ENCODE measurements around the gene AIFM3.

AIFM3 gene

DNA sequence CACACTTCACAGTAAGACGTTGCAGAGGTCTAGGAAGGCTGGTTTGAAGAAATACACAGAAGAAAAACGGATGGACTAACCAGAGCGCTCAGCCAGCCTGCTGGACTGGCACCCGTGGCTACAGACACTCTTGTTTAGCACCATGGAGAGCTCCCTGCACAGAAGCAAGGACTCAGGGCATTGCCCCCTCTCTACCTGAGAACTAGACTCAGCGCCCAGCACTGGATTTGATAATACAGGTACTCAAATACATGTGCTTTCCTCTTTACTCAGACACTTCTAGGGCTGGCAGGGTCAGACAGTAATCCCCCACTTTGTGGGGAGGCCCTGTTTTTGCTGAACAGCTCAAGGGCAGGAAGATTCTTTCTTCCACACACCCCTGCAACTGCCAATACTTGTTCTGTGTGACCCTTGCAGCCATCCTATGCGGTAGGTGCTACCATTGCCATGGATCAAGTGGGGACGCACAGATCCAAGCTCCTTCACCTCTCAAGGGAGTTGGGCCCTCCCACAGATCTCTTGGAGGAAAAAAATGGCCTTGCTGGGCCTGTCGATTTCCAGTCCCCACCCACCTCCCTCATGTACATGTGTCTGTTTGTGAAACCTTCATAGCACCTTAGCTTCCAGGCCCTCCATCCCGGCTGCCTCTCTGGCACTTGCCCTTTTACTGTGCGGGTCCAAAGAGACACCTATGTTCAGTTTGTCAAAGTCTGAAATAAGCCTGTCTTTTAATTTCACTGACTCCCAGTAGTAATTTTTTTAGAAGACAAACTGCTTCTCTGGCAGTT lies 42.8 kb downstream of the AIFM3 start:
- no peak for DNase-seq

DNA sequence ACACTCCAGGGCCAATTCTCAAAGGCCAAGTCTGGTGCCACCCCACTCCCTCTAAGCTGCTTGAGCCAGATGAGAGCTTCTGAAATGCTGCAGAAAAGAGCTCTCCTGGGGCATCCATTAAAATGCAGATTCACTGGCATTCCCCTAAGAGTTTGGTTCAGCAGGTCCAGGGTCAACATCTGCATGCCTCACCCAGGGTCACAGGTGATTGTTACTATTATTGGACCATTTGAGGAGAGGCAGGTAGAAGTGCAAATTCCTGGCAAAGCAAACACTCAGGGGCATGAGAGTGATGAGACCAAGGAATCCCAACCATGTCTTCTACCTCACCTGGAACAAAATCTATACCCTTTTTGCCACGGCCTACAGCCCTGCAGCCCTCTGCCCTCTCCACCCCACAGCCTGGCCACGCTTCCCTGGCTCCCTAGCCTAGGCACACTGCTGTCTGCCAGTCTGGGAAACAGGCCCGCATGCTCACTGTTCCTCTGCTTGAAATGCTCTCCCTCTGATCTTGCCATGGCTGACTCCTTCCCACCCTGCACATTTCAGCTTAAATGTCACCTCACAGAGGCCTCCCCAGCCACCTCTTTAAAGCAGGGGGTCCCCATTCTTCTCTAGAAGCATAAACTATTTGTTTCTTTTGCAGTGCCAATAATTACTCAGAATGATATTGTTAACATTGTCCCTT lies 43.5 kb downstream of the AIFM3 start:
- DNase-seq, result no peak

DNA sequence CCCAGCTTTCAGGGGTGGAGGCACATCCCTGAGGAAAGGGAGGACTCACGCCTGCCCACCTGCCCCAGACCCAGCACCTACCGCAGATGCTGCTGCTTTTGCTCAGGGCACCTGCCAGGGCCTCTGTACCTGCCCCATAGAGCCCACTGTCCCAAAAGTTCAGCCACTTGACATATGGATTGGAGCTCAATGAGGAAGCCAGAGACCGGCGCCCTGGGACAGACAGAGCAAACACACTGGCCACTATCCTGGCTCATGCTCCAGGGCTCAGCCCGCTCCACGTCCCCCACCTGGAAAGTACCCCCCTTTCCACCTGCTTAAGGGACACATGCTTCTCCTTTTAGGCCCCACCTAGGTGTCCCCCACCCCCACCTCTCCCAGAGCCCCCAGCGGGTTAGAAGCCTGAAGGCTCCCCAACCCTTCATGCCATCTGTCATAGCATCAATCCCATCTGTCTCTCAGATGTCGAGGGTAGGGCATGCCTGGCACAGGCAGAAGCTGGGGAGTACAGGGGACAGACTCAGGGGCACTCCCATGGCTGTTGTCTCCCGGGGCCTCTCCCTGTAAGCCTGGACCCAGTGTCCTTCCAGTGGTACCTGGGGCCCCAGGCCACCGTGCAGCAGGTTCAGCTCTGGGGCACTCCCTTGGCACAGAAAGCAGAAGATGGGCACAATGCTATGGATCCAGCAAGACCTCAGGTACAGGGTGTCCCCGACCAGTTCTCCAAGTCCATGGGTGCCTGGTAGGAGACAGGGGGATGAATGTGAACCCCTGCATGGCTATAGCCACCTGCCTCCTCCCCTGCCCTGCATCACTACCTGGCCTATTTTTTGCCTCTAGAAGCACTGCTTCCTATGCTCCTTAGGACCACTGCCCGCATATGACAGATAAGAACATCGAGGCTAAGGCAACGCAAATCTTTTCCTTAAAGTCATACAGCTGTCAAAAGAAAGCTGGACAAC lies 45.7 kb downstream of the AIFM3 start:
- no peak for DNase-seq

DNA sequence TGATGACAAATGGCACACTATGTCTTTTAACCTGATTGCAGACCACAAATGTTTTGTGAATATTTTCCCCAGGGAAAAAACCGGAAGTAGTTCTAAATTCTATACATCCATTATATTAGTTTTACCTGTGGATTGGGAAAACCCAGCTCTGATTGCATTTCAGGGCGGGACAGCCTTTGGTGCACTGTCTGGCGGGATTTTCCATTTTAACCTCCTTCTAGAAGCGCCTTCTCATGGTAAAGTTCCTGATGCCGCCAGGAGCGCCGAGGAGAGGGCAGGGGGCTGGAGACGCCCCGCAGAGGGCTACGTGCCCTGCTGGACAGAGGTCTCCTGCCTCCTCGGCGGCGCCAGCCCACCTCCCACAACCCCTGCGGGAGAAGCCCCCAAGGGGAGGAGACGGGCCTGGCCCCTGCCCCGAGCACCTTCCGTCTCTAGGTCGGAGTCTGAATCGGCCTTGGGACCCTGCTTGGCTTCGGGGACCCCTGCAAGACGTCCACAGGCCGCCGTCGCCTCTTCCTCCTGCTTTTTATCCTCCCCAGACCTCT lies 46.7 kb downstream of the AIFM3 start:
- no peak for DNase-seq

DNA sequence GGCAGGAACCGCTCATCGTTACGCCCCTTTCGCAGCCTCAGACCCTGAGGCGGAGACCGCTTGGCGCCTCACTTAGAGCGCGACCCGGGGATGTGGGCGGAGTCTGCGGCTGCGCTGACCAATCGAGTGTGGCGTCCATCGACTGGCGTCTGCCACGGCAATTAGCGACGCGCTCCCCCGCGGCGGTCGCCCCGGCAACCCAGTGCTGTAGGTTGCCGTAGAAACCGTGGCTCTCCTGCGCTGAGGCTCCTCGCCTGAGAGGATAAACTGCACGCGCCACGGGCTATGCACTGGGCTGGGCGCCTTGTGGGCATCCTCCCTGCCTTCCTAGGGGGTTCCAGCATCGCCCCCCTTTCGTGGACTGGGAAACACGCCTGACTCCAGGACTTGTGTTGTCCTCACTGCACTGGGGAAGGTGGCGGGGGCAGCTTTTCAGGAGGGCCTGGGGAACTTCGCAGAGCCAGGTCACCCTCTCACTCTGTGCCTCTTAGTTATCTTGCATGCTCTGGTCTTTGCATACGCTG lies 47.2 kb downstream of the AIFM3 start:
- DNase-seq, result peak; percentile 85 to 91

DNA sequence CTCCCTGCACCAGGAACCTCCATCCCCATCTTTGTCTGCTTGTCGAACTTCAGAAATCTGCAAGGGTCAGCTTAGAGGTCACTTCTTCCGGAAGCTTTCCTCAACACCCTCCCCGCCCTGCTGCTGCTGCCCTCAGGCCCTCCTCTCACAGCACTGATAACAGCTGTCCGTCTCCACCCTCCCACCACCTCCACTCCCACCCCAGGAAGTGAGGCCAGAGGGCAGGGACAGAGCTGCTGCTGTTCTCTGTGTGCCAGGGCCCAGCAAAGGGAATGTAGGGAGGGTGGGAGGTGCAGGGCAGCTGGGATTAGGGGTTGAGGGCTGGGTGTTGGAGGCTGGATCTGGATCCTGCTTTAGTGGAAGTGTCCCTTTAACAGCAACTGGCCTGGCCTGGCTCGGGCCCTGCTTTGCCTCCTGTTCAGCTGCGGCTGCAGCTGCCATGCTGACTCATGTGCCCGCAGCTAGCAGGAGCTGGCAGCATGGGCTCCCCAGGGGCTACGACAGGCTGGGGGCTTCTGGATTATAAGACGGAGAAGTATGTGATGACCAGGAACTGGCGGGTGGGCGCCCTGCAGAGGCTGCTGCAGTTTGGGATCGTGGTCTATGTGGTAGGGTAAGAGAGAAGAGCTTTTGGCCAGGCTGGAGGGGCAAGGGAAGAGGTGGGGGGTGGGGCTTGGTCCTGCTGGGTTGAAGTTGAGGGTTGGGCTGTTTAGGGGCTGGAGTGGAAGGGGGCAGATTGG lies 47.8 kb downstream of the AIFM3 start, which contains the start of gene P2RX6:
Gene P2RX6, plus strand, starts transcription at position 440 of the 740 bp plus-strand sequence. Its CDS starts 10 bp downstream, at position 450.
- DNase-seq, result no peak

DNA sequence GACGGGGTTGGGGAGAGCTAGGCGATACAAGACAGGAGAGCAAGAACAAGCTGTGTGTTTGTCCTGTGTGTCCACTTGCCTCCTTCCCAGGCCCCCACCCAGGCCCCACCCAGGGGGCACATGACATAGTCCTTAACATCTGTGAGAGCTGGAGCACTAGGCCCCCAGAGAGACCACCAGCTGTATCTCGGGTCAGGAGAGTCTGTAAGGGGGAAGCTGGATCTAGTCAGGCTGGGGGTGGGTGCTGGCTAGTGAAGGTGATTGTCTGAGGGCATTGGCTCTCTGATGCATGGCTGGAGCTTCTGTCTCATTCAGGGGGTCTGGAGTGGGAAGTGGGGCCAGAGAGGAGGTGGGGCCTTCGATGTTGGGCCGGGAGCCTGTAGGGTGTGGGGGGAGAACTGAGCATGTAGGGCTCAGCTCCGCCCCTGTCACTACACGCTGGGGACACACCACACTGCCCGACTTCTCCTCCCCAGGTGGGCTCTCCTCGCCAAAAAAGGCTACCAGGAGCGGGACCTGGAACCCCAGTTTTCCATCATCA lies 48.5 kb downstream of the AIFM3 start:
- no peak for DNase-seq

DNA sequence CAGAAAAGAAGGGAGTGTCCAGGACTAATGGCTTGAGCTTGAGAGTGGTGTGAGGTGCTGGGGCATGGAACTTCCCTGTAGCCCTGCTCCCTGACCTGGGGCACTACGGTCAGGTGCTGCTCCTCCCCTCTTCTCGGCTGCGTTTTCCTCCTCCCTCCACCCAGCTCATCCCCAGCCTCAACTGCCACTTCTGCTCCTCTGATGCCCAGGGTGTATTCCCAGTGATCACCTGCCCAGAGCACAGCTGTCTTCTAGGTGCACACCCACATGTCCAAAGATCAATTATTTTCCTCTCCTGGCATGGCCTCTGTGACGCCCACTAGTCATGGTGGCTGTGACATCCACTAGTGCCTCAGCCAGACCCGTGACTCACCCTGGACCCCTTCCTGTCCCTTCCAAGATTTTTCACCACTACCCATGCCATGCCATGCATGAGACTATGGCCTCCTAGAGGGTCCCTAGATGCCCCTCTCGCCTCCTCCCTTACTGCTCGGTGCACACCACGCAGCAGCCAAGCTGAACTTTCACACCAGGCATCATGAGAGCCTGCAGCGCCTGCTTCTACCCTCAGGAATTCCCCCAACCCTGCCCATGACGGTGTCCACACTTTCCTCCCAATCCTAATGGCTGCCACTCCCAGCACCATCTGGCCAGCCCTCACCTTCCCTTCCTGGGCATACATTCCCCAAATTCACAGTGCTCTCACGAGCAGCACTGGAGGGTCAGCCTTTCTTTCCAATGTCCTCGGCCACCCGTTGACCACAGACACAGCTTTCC lies 49.8 kb downstream of the AIFM3 start:
- DNase-seq, result no peak

DNA sequence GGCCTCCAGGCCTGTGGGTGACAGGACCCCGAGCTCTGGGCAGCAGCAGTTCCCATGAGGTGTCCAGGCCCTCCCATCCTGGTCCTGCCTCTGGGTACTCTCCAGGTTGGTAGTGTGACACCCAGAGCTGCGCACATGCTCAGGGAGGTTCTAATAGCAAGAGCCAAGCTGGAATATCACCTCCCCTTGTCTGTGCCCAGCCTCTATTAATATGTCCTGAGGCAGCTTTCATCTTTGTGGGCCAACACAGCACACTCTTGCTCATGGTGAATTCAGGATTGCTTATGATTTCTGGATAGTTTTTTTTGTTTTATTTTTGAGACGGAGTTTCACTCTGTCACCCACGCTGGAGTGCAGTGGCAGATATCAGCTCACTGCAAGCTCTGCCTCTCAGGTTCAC lies 51.3 kb downstream of the AIFM3 start:
- DNase-seq, result no peak

DNA sequence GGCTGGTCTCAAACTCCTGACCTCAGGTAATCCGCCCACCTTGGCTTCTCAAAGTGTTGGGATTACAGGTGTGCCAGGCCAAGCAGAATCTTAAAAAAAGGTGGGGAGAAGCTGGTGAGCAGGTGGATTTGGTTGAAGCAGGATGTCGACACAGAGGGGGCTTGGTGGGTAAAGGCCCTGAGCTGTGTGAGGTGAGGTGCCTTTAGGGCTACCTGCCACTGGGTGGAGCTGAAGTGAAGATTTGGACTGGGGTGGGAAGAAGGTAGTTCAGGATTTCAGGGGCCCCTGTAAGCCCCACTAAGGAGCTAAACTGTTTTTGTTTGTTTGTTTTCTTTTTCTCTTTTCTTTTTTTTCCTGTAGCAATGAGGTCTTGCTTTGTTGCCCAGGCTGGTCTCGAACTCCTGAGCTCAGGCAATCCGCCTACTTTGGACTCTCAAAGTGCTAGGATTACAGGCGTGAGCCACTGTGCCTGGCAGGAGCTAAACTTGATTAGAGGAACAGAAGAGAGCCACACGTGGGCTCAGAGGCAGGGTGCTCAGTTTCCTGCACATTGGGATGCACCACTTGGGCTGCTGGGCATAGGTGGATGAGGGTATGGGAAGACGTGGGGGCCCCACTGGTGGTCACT lies 53.9 kb downstream of the AIFM3 start:
- peak in 1 of 2 donors; percentile 28 for DNase-seq

DNA sequence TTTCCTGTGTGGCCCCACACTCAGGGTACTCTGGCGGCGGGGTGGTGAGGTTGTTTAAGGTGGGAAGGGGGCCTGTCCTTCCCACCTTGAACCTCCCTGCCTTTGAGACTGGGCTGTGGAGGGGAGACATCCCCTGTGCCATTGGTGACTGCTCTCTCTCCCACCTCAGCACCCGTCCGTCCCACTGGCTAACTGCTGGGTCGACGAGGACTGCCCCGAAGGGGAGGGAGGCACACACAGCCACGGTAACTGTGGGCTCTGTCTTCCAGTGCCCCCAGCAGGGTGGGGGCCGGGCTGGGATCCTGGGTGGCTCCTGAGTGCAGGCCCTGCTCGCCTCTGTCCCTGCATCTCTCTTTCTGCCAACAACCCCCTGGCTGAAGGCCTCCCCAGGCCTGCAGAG lies 55.5 kb downstream of the AIFM3 start:
- no peak for DNase-seq

DNA sequence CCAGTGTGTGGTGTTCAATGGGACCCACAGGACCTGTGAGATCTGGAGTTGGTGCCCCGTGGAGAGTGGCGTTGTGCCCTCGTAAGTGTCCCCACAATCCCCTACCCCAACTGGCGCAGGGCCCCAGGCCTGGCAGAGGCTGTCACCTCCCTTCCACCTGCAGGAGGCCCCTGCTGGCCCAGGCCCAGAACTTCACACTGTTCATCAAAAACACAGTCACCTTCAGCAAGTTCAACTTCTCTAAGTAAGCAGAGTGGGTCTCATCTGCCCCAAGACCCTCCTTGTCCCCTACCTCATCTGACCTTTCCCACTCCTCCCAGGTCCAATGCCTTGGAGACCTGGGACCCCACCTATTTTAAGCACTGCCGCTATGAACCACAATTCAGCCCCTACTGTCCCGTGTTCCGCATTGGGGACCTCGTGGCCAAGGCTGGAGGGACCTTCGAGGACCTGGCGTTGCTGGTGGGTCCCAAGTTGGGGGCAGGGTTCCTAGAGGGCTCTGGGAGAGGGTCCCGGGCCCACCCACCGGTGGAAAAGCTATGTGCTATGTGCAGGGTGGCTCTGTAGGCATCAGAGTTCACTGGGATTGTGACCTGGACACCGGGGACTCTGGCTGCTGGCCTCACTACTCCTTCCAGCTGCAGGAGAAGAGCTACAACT lies 56.0 kb downstream of the AIFM3 start:
- no peak for DNase-seq

DNA sequence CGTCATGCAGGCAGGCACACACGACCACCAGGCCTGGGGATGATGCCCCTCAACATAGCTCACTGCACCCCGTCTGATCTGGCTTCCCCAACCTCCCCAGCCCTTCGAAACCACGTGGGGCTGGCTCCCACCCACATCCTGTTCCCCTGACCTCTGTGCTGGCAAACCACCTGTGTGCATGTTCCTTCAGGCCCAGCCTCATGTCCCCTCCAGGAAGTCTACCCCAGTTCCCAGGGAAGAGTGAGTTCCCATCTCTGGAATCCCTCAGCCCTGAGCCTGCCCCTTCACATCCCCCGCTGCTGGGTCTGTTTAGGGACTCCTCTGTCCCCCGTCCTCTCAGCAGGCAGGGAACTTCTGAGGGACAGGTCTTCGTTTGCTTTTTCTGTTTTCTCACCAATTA lies 58.2 kb downstream of the AIFM3 start:
- no peak for DNase-seq

DNA sequence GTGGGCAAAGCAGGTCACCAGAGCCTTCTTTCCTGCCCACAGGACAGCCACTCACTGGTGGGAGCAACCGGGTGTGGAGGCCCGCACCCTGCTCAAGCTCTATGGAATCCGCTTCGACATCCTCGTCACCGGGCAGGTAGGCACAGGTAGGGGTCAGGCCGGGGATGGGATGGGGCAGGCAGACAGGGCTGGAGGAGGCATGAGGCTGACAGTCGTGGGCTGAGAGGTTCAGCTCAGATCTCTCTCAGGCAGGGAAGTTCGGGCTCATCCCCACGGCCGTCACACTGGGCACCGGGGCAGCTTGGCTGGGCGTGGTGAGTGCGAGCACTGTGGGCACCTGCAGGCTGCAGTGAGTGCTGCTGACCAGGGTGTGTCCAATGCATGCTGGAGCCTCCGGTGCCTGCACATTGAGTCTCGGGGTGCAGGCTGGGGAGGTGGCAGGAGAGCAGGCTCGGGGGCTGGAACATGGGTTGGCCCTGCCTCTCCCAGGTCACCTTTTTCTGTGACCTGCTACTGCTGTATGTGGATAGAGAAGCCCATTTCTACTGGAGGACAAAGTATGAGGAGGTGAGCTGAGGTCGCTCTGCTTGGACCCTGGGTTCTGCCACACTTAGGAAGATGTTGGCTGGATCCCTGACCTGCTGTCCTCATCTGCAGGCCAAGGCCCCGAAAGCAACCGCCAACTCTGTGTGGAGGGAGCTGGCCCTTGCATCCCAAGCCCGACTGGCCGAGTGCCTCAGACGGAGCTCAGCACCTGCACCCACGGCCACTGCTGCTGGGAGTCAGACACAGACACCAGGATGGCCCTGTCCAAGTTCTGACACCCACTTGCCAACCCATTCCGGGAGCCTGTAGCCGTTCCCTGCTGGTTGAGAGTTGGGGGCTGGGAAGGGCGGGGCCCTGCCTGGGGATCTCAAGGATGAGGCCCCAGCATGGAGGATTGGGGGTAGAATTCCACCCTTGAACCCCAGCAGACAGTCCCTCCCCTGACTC lies 59.0 kb downstream of the AIFM3 start:
- no peak for DNase-seq

DNA sequence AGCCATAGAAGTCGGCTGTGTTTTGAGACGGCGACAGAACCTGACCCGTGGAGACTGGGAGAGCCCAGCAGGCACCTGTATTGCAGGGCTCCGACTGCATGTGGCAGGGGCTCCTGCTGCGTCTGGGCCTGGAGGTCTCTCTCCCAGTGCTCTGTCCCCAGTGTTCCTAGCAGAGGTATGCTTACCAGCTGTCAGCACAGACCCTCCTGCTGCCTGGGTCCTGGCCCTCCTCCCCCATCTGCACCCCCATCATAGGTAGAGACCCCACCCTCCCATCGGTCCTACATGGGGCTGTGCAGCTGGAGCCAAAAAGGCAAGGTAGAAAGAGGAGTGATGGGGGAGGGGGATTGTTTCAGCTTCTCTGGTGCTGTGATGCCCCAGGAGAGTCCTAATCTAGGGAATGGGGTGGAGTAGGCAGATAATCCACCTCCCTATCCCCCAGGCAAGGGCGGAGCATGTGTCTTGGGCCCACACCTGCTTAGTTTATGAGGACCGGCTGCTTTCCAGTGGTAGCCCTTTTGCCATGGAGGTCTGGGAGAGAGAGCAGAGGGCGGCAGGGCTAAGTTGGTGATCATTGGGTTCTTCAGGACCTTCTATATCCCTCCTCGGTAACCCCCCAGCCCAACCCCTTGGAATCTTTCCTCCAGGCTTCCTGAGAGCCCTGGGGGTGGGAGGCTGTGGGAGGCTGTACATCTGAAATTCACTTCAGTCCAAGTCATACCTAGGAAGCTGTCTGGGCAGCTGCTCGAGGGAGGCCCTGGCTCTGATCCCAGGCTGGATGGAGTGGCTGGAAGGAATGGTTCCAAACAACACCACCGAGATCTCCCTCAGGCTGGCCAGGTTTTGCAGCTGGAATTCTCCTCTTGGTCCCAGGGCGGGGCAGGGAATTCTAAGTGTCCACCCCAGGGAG lies 60.0 kb downstream of the AIFM3 start:
- DNase-seq, result no peak

DNA sequence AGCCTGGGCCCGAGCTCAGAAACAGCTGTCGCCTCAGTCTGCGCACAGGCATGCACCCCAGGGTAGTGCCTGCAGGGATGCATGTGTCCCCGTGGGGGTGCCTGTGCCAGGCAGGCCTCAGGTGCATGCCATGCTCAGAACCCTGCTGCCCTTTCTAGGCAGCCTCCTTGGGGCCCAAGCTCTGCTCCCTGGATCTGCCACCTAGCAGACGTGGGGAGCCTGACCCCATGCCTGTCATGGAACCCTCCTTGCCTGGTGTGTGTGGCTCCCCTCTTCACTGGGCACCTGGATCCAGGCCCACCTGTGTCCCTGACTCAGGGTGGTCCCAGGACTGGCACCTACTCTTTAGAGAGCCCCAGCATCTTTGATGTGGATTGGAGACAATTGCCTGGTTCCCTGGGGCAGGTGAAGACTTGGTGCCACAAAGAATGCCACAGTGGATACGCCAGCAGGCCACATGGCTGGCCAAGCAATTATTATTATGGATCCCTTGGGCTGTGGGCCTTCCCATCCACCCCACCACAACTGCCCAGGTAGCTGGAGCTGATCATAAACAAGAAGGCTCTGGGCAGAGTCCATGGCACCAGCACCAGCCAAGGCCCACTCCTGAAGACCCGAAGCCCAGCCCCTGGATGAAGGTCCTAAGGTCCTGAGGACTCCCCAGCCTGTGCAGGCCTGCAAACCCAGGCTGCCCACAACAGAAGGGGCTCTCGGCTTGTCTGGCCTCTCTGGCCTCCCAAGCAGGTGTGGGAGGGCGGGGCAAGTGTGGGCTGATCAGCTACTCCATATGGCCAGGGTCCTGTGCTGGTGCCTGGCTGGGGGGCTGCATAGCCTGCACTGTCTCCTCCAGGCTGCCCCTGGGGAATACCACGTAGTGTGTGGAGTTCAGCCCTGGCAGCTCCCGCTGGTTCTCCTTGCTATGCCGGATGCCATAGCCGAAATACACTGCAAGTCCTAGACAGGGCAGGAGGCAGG lies 61.5 kb downstream of the AIFM3 start:
- DNase-seq, result no peak

All from stimulated activated CD4-positive, alpha-beta T cell treated with anti-CD3 and anti-CD28 coated beads, Interleukin-2, amount 100 ng/mL, for 24 hours (primary cell).